Testis (tissue), 3 donors: ENCODE data around the gene ARHGEF25. TPM values are rescaled to one million over a fixed set of nuclear protein-coding genes. Genes with fewer than 3 reads are reported as not detected.

ENCODE experiments used
- DNase-seq: peaks from one replicate; pipeline ENCODE4 v3.0.0-alpha.2; 2019
- H3K27ac ChIP-seq, 2 donors: fragments of 200-600 bp; sonication (generic); one replicate each; pipeline ENCODE4 v1.5.1; 2019
- H3K27me3 ChIP-seq: fragments of 200-600 bp; sonication (generic); one replicate; pipeline ENCODE4 v1.5.1; 2019
- H3K36me3 ChIP-seq: fragments of 200-600 bp; sonication (generic); one replicate; pipeline ENCODE4 v1.5.1; 2017; ENCODE audit warnings: low read depth; ENCODE audit errors: missing control alignments
- H3K4me1 ChIP-seq: fragments of 200-600 bp; sonication (generic); one replicate; pipeline ENCODE4 v1.5.1; 2019
- H3K4me3 ChIP-seq, 2 donors: fragments of 200-600 bp; sonication (generic); one replicate each; pipeline ENCODE4 v1.5.1; 2017 to 2019
- H3K9me3 ChIP-seq: fragments of 200-600 bp; sonication (generic); one replicate; pipeline ENCODE4 v1.5.1; 2017
- POLR2A ChIP-seq: fragments of 450-650 bp; IDR thresholded peaks from one replicate; pipeline ENCODE4 v1.6.1; 2017; ENCODE audit warnings: antibody characterized with exemption, mild to moderate bottlenecking, moderate library complexity
- WGBS, 2 donors: methylation state at CpG; one replicate each; pipeline ENCODE4 v1.1.5; 2018; 5-methylcytosine and 5-hydroxymethylcytosine counted together
- intact Hi-C: fragments of 100-400 bp; cut with DNase I; formaldehyde crosslinking; loops from one replicate; pipeline ENCODE4 v1.15.1; 2023; ENCODE audit warnings: low total_unique reads
- polyA plus RNA-seq: library from polyadenylated mRNA; stranded (reverse); fragments of 350-450 nt; fragmentation: Illumina TruSeq; extraction: RNeasy Lipid Tissue Mini Kit (QIAGEN cat#74804); gene quantifications from one replicate; pipeline ENCODE4 v1.2.3, GENCODE V29; 2014; ENCODE audit warnings: low read depth, low replicate concordance; ENCODE audit not compliant: insufficient read depth
- total RNA-seq, 2 donors: library from RNA; depleted of rRNA; stranded (reverse); fragments of >200 nt; gene quantifications; one replicate each; pipeline ENCODE4 v1.2.3, GENCODE V29; 2016
- TF ChIP-seq, protein P1 (sequence below), 3 experiments: fragments of 450-650 bp in 2 of 3; fragments of 200-600 bp in 1 of 3; sonication (generic) in 1 of 3; IDR thresholded peaks; one replicate each; pipeline ENCODE4 v1.5.1; 2016 to 2019; ENCODE audit warnings: antibody characterized with exemption in 3 of 3, mild to moderate bottlenecking in 2 of 3, moderate library complexity in 1 of 3

ARHGEF25 gene
- total and polyA plus RNA-seq, 3 donors from 2014 or later: 18.0 to 26.5 (median 18.7) TPM

DNA sequence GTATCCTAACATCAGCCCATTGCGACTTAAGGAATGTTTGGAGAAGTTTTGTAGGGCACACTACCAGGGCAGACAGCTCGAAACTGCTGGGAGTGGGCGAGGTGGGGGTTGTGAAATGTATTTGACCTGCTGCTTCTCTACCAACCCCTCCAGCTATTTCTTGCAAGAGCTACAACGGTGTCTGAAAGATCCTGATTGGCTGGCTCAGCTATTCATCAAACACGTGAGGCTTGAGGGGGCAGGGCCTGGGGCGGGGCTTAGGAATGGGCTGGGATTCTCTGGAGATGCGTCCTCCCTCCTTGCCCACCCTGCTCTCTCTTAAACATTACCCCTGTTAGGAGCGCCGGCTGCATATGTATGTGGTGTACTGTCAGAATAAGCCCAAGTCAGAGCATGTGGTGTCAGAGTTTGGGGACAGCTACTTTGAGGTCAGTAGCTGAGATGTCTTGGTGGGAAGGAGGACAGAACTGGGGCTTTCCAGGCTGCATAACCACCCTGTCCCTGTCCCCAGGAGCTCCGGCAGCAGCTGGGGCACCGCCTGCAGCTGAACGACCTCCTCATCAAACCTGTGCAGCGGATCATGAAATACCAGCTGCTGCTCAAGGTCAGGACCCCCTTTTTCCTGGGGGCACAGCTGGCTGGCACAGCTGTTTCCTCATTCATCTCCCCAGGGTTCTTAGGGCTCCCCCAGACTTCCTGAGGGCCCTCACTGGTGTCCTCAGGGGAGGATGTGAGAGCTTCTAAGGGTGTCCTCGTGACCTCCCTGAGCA, 3.1 kb downstream of the ARHGEF25 start:
- DNase-seq: peak; percentile 60
- H3K27ac ChIP-seq: no peak overlapping the region
- intact Hi-C loops: no loop called here

DNA sequence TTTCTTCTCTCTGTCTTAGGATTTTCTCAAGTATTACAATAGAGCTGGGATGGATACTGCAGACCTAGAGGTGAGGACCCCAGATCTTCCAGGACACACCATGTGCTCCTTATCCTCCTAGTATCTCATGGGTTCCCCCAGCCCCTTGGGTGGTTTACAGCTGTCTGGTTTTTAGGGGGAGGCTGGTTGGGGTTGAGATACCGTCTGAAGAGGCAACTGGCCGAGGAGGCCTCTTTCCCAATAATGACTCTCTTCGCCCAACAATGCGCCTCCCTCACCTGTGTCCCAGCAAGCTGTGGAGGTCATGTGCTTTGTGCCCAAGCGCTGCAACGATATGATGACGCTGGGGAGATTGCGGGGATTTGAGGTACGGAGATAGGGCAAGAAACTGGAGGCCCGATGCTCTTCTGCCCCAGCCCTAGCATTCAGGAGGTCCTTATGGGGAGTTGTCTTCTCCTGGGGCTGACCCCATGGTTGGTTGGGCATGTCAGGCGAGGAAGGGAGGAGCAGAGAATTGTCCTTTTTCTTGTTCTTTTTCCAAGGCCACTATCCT, 3.8 kb downstream of the ARHGEF25 start:
- Histone ChIP-seq H3K36me3 (no peaks in the 10 kb centered on the region), H3K27me3 (no peaks in the 10 kb centered on the region), H3K9me3 (no peaks in the 10 kb centered on the region), H3K4me1 (peaks cover 10% of the 10 kb centered on the region), H3K4me3 (no peak overlapping the region), H3K27ac (no peak overlapping the region)
- no peak for TF ChIP-seq POLR2A
- TF ChIP-seq, protein P1, sequence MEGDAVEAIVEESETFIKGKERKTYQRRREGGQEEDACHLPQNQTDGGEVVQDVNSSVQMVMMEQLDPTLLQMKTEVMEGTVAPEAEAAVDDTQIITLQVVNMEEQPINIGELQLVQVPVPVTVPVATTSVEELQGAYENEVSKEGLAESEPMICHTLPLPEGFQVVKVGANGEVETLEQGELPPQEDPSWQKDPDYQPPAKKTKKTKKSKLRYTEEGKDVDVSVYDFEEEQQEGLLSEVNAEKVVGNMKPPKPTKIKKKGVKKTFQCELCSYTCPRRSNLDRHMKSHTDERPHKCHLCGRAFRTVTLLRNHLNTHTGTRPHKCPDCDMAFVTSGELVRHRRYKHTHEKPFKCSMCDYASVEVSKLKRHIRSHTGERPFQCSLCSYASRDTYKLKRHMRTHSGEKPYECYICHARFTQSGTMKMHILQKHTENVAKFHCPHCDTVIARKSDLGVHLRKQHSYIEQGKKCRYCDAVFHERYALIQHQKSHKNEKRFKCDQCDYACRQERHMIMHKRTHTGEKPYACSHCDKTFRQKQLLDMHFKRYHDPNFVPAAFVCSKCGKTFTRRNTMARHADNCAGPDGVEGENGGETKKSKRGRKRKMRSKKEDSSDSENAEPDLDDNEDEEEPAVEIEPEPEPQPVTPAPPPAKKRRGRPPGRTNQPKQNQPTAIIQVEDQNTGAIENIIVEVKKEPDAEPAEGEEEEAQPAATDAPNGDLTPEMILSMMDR (IDR thresholded peaks at IDR 0.05): no peak
- DNase-seq: no peak
- 80 to 84% methylated on average over 11 of the region's 11 CpGs for whole genome bisulfite sequencing, 2 donors
- intact Hi-C loops: no loop called here

More for the DNA sequence above, 3.1 kb downstream of the ARHGEF25 start:
- H3K27me3 ChIP-seq: no peaks in the 10 kb centered on the region
- H3K36me3 ChIP-seq: no peaks in the 10 kb centered on the region
- TF ChIP-seq, protein P1 (IDR thresholded peaks at IDR 0.05): no peak
- no peak for TF ChIP-seq POLR2A
- H3K4me3 ChIP-seq: no peak overlapping the region
- 37 to 61% methylated on average over 10 to 14 of the region's 14 CpGs for WGBS, 2 donors
- H3K4me1 ChIP-seq: peaks cover 6% of the 10 kb centered on the region
- H3K9me3 ChIP-seq: no peaks in the 10 kb centered on the region

DNA sequence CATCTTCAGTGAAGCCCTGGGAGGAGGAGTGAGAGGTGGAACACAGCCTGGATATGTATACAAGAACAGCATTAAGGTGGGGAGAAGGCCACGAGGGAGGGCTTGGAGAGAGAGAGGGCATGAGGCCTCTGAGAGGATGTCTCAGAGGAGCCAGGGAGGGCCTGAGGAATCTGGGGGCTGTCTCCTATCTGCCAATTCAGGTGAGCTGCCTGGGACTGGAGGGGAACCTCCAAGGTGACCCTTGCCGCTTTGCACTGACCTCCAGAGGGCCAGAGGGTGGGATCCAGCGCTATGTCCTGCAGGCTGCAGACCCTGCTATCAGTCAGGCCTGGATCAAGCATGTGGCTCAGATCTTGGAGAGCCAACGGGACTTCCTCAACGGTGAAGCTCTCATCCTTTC, 4.4 kb downstream of the ARHGEF25 start:
- Histone ChIP-seq H3K27me3 (no peaks in the 10 kb centered on the region), H3K27ac (no peak overlapping the region), H3K9me3 (no peaks in the 10 kb centered on the region), H3K36me3 (no peaks in the 10 kb centered on the region), H3K4me1 (peaks cover 10% of the 10 kb centered on the region), H3K4me3 (no peak overlapping the region)
- WGBS, 2 donors: 80 to 85% methylated on average over 4 to 5 of the region's 5 CpGs
- no peak for DNase-seq
- intact Hi-C loops: no loop called here
- TF ChIP-seq POLR2A: no peak
- TF ChIP-seq, protein P1 (IDR thresholded peaks at IDR 0.05): no peak

DNA sequence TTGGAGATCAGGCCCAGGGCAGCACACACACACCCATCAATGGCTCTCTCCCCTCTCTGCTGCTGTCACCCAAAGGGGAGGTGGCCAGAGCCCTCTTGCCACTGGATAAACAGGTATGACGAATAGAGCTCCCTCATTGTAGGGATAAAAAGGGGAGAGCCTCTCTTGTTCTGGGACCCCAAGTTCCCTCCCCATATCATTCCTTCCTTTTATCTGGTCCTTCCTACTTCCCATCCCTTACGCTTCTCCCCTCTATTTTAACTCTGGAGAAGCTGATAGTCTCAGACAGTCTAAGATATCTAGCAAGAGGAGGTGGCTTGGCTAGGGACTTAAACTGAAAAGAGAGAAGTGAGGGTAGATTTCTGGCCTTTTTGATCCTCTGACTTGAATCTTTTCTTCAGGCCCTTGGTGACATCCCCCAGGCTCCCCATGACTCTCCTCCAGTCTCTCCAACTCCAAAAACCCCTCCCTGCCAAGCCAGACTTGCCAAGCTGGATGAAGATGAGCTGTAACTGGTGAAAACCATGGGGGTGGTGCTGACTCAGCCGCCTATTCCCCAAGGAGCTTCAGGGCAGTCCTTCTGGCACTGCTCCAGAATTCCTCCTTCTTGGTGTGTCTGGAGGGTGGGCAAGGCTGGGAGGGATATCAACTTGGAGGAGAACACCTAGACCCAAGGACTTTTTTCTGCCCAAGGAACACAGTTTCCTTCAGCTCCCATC, 5.3 kb downstream of the ARHGEF25 start:
- no peaks in the 10 kb centered on the region for H3K36me3 ChIP-seq
- no peak for DNase-seq
- peaks cover 16% of the 10 kb centered on the region for H3K4me1 ChIP-seq
- H3K27ac ChIP-seq: no peak overlapping the region
- 81 to 89% methylated on average over 3 of the region's 3 CpGs for WGBS, 2 donors
- H3K27me3 ChIP-seq: no peaks in the 10 kb centered on the region
- H3K9me3 ChIP-seq: no peaks in the 10 kb centered on the region
- TF ChIP-seq POLR2A: no peak
- TF ChIP-seq, protein P1 (IDR thresholded peaks at IDR 0.05): no peak
- intact Hi-C loops: no loop called here
- no peak overlapping the region for H3K4me3 ChIP-seq
